ENCODE data around the gene CEP78. TPM values are rescaled to one million over a fixed set of nuclear protein-coding genes. Genes with fewer than 3 reads are reported as not detected.

Gene CEP78
- total RNA-seq, 4 donors from 2014 or later, result 6.8 to 12.9 (median 9.4) TPM

DNA sequence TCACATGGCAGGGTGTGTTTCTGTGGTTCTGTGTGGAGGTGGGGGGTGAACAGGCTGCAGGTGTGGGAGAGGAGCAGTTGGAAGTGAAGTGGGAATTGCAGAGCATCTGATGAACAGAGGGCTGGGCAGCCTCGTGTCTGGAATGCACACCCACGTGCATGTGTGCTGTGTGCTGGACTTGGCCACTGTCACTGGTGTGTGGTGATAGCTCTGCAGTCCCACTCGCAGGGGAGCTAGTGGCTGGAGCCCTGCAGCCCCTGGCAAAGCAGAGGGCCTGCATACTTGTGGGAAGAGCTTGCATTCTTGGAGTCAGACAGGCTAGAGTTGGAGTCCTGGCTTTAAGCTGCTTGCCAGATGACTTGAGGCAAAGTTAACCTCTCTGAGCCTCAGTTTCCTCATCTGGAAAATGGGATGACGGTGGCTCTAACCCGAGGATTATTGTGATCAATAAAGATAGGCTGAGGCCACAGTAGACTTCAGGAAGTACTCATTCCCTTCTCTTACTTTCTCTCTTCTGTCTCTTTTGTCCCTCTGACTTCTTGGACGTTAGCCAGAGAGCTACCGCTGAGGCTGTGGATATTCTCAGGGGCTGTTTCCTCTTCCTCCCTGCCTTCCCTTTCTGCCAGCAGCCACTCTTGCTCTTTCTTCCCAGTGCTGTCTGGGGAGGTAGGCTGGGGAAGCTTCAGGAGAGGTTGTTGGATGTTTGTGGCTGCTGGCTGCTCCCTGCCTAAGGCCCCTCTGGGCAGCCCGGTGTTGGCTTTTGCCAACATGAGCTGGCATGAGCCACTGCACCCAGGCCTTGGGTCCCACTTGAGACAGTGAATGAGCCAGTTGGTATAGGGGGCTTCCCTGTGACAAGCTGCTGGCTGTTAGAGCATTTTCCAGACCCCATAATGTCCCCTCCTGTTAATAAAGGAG lies 79.3 kb downstream of the CEP78 start:
- 53% methylated on average over 7 of the region's 8 CpGs for WGBS
- Histone ChIP-seq H3K27ac (replicated peaks in 1 of 4) (no peak overlapping the region), H3K4me3 (no peak overlapping the region), H3K9me3 (no peaks in the 10 kb centered on the region), H3K36me3 (peaks cover 0 to 31% (median 3%) of the 10 kb centered on the region in 4 donors), H3K4me1 (no peaks in the 10 kb centered on the region), H3K27me3 (no peaks in the 10 kb centered on the region)
- no peak for DNase-seq (ENCODE audit: extremely low spot score)
- intact Hi-C loops (cut with DNase I), result no loop called here
- TF ChIP-seq POLR2AphosphoS5 (IDR thresholded peaks at IDR 0.05) (no peak), POLR2A (IDR thresholded peaks at IDR 0.05; ENCODE audit: low read depth) (no peak), EP300 (IDR thresholded peaks at IDR 0.05) (no peak)
- TF ChIP-seq, protein P1, sequence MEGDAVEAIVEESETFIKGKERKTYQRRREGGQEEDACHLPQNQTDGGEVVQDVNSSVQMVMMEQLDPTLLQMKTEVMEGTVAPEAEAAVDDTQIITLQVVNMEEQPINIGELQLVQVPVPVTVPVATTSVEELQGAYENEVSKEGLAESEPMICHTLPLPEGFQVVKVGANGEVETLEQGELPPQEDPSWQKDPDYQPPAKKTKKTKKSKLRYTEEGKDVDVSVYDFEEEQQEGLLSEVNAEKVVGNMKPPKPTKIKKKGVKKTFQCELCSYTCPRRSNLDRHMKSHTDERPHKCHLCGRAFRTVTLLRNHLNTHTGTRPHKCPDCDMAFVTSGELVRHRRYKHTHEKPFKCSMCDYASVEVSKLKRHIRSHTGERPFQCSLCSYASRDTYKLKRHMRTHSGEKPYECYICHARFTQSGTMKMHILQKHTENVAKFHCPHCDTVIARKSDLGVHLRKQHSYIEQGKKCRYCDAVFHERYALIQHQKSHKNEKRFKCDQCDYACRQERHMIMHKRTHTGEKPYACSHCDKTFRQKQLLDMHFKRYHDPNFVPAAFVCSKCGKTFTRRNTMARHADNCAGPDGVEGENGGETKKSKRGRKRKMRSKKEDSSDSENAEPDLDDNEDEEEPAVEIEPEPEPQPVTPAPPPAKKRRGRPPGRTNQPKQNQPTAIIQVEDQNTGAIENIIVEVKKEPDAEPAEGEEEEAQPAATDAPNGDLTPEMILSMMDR (IDR thresholded peaks at IDR 0.05), result no peak

DNA sequence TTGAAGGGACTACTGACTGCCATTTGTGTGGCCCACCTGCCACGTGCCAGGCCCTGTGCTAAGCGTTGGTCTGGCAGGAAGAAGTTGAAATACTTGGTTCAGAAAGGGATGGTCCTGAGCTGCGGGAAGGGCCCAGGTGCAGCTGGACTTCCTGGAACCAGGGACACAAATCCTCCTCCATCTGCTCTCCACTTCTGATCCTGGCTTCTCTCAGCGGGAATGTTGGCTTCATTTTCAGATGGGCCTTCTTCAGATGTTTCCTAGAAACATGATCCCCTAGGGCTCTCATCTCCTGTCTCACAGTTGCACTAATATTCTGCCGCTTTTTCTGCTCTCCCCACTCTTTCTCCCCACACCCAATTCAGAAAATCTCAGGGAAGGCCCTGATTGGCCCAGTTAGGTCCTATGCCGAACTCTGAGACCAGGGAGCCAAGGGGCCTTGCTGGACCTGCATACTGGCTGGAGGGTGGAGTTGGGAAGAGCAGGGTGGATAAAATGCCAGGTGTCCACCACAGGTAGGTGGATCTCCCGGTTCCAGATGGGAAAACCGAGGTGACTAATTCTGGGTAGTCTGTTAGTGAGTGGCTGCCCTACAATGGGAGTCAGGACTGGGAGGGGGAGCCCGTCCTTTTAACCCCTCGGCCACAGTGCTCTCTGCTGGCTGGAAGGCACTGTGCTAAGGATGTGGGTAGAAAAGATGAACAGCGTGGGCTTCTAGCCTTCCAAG lies 80.5 kb downstream of the CEP78 start:
- intact Hi-C loops (cut with DNase I), result no loop called here
- 96% methylated on average over 10 of the region's 11 CpGs for WGBS
- Histone ChIP-seq H3K4me1 (no peaks in the 10 kb centered on the region), H3K27me3 (no peaks in the 10 kb centered on the region), H3K4me3 (no peak overlapping the region), H3K36me3 (peaks cover 0 to 26% (median 3%) of the 10 kb centered on the region in 4 donors), H3K9me3 (no peaks in the 10 kb centered on the region), H3K27ac (replicated peaks in 1 of 4) (no peak overlapping the region)
- TF ChIP-seq EP300 (IDR thresholded peaks at IDR 0.05), result no peak
- no peak for TF ChIP-seq POLR2AphosphoS5 (IDR thresholded peaks at IDR 0.05)
- DNase-seq (ENCODE audit: extremely low spot score), result no peak

DNA sequence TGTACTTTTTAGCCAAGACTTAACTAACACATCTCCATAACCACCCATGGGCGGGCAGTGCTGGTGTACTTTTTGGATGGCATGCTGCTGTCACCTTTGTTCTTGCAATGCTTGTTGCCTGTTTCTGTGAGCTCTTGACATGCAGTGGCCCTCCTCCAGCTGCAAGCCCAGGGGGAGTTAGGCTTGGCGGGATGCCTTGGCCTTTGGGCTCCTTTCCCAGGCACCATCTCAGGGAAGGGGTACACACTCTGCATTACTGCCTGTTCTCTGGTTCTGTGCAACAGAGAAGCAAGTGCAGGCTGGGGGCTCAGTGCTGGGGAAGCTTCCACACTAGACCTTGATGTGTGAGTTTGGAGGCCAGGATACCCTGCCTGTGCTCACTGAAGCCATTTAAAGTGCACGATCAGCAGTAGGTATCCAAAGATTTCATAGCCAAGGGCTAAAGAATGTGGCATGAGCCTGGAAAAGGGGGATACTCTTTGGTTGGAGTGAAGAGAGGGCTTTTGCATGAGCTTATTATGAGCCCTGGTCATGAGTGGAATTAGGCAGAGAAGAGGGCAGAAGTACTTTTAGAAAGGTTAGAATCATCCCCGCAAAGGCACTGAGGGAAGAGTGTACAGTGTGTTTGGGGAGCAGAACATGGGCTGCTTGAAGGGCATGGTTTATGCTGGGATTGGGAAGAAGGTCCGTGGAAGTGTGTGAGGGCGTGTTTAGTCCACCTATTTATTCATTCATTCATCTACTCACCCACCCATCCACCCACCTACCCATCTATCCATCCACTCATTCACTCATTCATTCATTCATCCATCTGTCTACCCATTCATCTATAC lies 83.5 kb downstream of the CEP78 start:
- no peak for TF ChIP-seq POLR2AphosphoS5 (IDR thresholded peaks at IDR 0.05)
- TF ChIP-seq POLR2A (IDR thresholded peaks at IDR 0.05; ENCODE audit: low read depth), result no peak
- TF ChIP-seq EP300 (IDR thresholded peaks at IDR 0.05), result no peak
- TF ChIP-seq, protein P1 (IDR thresholded peaks at IDR 0.05), result no peak
- no peak for DNase-seq (ENCODE audit: extremely low spot score)

DNA sequence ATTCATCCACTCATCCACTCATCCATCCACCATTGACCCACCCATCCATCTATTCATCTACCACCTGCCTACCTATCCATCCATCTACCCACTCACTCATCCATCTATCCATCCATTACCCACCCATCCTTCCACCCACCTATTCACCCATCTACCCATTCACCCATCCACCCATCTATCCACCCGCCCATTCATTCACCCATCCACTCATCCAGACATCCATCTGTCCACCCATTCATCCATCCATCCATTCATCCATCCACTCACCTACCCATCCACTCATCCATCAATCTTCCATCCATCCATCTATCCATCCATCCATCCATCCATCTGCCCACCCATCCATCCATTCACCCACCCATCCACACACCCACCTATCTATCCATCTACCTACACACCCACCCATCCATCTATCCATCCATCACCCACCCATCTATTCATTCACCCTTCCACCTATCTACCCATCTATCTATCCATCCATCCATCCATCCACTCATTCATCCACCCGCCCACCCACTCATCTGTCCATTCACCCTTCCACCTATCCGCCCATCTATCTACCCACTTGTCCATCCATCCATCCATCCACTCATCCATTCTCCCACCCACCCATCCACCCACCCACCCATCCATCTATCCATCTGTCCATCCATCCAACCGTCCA lies 84.3 kb downstream of the CEP78 start:
- Histone ChIP-seq H3K27me3 (no peaks in the 10 kb centered on the region), H3K27ac (replicated peaks in 1 of 4) (no peak overlapping the region), H3K36me3 (peaks cover 0 to 25% (median 3%) of the 10 kb centered on the region in 4 donors), H3K4me1 (peaks cover 0 to 5% (median 3%) of the 10 kb centered on the region in 4 donors), H3K4me3 (no peak overlapping the region), H3K9me3 (no peaks in the 10 kb centered on the region)
- WGBS, result 98% methylated on average over 4 of the region's 4 CpGs
- no peak for DNase-seq (ENCODE audit: extremely low spot score)
- intact Hi-C loops (cut with DNase I), result no loop called here
- no peak for TF ChIP-seq POLR2AphosphoS5 (IDR thresholded peaks at IDR 0.05)
- TF ChIP-seq, protein P1 (IDR thresholded peaks at IDR 0.05), result no peak
- no peak for TF ChIP-seq EP300 (IDR thresholded peaks at IDR 0.05)
- no peak for TF ChIP-seq POLR2A (IDR thresholded peaks at IDR 0.05; ENCODE audit: low read depth)

More for the DNA sequence above, 83.5 kb downstream of the CEP78 start:
- 80% methylated on average over 6 of the region's 6 CpGs for WGBS
- Histone ChIP-seq H3K27ac (replicated peaks in 1 of 4) (no peak overlapping the region), H3K4me1 (no peaks in the 10 kb centered on the region), H3K4me3 (no peak overlapping the region), H3K27me3 (no peaks in the 10 kb centered on the region), H3K9me3 (no peaks in the 10 kb centered on the region), H3K36me3 (peaks cover 0 to 25% (median 3%) of the 10 kb centered on the region in 4 donors)
- intact Hi-C loops (cut with DNase I), result no loop called here

Data from esophagus muscularis mucosa (tissue), 4 donors.